Tibial nerve (tissue), 4 donors: ENCODE data around the gene ZNF513.

Experiments
- EP300 ChIP-seq, 2 donors: sonication (generic); formaldehyde crosslinking; IDR thresholded peaks; one replicate each; pipeline ENCODE4 v1.6.1; 2017; ENCODE audit warnings: antibody characterized with exemption in 2 of 2, mild to moderate bottlenecking in 1 of 2
- POLR2A ChIP-seq, 2 donors: fragments of 450-650 bp; IDR thresholded peaks; one replicate each; pipeline ENCODE4 v1.6.1; 2017; ENCODE audit warnings: antibody characterized with exemption in 2 of 2, mild to moderate bottlenecking in 2 of 2, moderate library complexity in 2 of 2
- TF ChIP-seq, protein P1 (sequence below), 5 experiments: fragments of 200-600 bp in 3 of 5; fragments of 450-650 bp in 2 of 5; sonication (generic) in 3 of 5; IDR thresholded peaks; one replicate each; pipeline ENCODE4 v1.5.1; 2016 to 2019; ENCODE audit warnings: antibody characterized with exemption in 5 of 5, mild to moderate bottlenecking in 3 of 5, moderate library complexity in 2 of 5

DNA sequence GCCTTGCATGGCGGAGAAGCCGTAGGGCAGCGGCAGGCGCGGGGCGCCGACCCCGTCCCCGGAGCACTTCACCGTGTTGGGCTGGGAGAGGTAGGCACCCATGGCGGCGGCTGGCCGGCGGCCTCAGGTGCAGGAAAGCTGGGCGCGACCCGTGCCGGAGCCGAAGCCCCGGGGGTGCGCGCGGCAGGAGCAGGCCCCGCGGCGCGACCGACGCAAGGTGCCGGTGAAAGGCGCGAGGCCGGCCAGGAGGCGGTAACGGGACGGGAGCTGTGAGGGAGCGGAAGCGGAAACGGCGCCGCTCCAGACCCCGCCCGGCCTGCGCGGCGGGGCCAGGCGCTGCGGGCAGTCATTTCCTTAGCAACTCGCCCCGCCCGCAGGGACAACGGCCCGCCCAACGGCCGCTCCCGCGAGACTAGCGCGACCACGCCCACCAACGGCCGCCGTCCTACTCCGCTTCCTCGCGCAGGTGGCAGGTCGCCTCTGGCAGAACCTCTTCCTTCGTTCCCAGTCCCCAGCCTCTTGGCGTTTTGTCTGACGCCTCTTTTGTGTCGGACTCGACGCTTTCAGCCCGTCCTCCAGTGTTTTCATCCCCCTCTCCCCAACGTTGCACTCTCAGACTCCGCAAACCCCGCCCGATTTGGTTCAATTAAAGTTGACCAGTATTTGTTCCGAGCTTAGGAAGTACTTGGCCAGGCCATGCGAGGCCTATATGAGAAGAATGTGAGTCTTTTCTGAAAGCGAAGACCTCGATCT, 29.0 kb upstream of the ZNF513 start, which contains the start of gene PPM1G:
- TF ChIP-seq, protein P1, sequence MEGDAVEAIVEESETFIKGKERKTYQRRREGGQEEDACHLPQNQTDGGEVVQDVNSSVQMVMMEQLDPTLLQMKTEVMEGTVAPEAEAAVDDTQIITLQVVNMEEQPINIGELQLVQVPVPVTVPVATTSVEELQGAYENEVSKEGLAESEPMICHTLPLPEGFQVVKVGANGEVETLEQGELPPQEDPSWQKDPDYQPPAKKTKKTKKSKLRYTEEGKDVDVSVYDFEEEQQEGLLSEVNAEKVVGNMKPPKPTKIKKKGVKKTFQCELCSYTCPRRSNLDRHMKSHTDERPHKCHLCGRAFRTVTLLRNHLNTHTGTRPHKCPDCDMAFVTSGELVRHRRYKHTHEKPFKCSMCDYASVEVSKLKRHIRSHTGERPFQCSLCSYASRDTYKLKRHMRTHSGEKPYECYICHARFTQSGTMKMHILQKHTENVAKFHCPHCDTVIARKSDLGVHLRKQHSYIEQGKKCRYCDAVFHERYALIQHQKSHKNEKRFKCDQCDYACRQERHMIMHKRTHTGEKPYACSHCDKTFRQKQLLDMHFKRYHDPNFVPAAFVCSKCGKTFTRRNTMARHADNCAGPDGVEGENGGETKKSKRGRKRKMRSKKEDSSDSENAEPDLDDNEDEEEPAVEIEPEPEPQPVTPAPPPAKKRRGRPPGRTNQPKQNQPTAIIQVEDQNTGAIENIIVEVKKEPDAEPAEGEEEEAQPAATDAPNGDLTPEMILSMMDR (IDR thresholded peaks at IDR 0.05) = peak in 1 of 5 experiments; percentile 32
- TF ChIP-seq POLR2A (IDR thresholded peaks at IDR 0.05) (peak; percentile 3 to 52), EP300 (IDR thresholded peaks at IDR 0.05) (peak in 1 of 2 donors; percentile 76)
